Activated T-helper 17 cell treated with anti-CD3 and anti-CD28 coated beads, Interleukin-2, amount 50 U/mL, for 72 hours (primary cell): ENCODE measurements around the gene EPAS1. TPM values are rescaled to one million over a fixed set of nuclear protein-coding genes. Genes with fewer than 3 reads are reported as not detected.

Experiments
- ATAC-seq: fragments of 150-1000 bp; cut with Tn5 transposase; replicated peaks from 2 replicates; pipeline ENCODE4 v1.10.0; 2021; ENCODE audit warnings: mild to moderate bottlenecking, moderate library complexity
- H3K27ac Mint-ChIP-seq: one replicate; pipeline ENCODE4 v1.8.0; 2022; ENCODE audit warnings: mixed read lengths
- H3K27me3 Mint-ChIP-seq: one replicate; pipeline ENCODE4 v1.8.0; 2022; ENCODE audit warnings: mixed read lengths
- H3K36me3 Mint-ChIP-seq: one replicate; pipeline ENCODE4 v1.8.0; 2022; ENCODE audit warnings: low read depth, mild to moderate bottlenecking, mixed read lengths
- H3K4me1 Mint-ChIP-seq: one replicate; pipeline ENCODE4 v1.8.0; 2022; ENCODE audit warnings: mixed read lengths
- H3K4me3 Mint-ChIP-seq: one replicate; pipeline ENCODE4 v1.8.0; 2022; ENCODE audit warnings: mild to moderate bottlenecking, mixed read lengths
- H3K9me3 Mint-ChIP-seq: one replicate; pipeline ENCODE4 v1.8.0; 2022; ENCODE audit warnings: mixed read lengths
- total RNA-seq, 2 donors: library from RNA; stranded (reverse); gene quantifications; one replicate each; pipeline ENCODE4 v1.2.3, GENCODE V29; 2022

EPAS1 gene
- total RNA-seq, 2 donors from 2014 or later = 53.7 to 210 TPM

DNA sequence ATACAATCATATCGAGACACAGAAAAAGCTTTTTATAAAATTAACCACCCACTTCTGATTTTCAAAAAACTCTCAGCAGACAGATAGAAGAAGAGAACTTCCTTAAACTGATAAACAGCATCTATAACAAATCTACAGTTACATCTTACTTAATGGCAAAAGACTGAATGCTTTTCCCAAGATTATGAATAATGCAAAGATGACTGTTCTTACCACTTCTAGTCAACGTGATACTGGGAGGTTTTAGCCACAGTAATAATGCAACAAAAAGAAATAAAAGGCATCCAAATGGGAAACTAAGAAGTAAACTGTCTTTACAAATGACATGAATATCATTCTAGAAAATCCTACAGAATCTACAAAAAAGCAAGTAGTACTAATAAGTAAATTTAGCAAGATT is 124.2 kb downstream of the EPAS1 start:
- Mint-ChIP-seq H3K27ac (no peak overlapping the region), H3K4me3 (no peak overlapping the region), H3K27me3 (no peaks in the 10 kb centered on the region), H3K9me3 (no peaks in the 10 kb centered on the region), H3K36me3 (no peaks in the 10 kb centered on the region), H3K4me1 (no peaks in the 10 kb centered on the region)
- peak; percentile 60 for ATAC-seq

DNA sequence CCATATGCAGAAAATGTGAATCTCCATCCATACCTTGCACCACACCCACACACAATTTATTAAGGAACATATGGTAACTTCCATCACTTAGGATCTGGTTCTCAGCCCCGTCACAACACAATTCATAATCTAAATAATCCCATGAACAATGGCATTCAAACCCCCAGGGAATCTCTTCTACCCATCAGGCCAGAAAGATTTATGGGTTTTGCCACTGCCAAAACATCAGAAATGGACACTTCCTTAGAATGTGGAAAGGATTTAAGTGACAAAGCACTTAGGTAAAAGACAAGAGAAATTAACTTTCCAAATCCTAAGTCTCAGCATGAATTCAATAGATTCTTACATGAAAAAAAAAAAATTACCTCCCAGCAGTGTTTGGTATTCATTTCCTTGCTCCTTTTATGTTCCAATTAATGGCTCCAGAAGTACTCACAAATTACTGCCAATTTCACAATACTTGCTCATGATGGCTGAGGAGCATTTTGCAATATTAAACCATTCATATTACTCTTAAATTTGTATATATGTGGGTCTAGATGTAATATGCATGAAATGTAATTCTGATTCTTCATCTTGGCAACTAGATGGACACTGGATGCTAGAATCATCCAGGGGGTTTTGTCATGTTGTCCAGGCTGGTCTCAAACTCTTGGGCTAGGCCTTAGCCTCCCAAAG is 125.6 kb downstream of the EPAS1 start:
- H3K36me3 Mint-ChIP-seq = no peaks in the 10 kb centered on the region
- H3K27ac Mint-ChIP-seq = no peak overlapping the region
- no peaks in the 10 kb centered on the region for H3K4me1 Mint-ChIP-seq
- no peak overlapping the region for H3K4me3 Mint-ChIP-seq
- H3K9me3 Mint-ChIP-seq = no peaks in the 10 kb centered on the region
- ATAC-seq = no peak
- no peaks in the 10 kb centered on the region for H3K27me3 Mint-ChIP-seq

DNA sequence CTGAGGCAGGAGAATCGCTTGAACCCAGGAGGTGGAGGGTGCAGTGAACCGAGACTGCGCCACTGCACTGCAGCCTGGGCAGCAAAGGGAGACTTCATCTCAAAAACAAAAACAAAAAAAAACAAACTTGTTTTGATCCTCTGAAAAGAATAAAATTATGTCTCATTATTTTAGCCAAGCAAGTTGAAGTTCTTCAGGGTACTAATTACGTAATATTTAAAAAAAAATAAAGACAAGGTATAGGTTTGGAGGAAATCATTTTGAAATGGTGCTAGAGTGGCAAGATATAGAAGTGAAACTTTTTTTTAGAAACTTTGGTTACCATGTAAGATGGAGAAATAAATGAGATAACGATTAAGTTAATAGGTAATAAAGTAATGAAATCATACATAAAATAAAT is 127.7 kb downstream of the EPAS1 start:
- Mint-ChIP-seq H3K27me3 (no peaks in the 10 kb centered on the region), H3K4me3 (no peak overlapping the region), H3K27ac (no peak overlapping the region), H3K9me3 (no peaks in the 10 kb centered on the region), H3K4me1 (no peaks in the 10 kb centered on the region), H3K36me3 (no peaks in the 10 kb centered on the region)
- no peak for ATAC-seq

DNA sequence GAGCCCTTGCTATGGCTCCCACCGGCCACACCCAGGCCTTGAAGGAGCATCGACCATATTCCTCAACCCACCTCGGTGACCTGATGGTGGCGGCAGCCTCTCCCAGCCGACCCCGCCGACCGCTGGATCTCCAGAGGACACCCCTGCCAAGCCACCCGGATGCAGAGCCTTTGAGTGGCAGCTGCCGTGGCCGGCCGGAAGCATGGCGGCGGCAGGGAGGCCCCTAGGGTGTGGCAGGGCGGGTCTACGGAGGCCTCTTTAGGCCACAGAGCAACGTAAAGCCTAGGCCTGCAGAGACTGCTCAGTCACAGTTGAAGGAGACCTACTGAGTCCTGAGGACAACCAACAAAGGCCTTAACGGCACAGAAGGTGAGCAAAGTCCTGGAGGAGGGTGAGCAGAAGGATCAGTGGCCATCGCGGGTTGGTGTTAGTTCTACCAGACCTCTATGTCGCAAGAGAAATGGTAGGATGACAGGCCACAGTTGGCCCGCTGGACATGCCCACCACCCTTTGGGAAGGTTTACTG is 131.8 kb downstream of the EPAS1 start:
- Mint-ChIP-seq H3K36me3 (no peaks in the 10 kb centered on the region), H3K27me3 (no peaks in the 10 kb centered on the region), H3K4me1 (peaks cover 12% of the 10 kb centered on the region), H3K27ac (no peak overlapping the region), H3K4me3 (no peak overlapping the region), H3K9me3 (no peaks in the 10 kb centered on the region)
- no peak for ATAC-seq

DNA sequence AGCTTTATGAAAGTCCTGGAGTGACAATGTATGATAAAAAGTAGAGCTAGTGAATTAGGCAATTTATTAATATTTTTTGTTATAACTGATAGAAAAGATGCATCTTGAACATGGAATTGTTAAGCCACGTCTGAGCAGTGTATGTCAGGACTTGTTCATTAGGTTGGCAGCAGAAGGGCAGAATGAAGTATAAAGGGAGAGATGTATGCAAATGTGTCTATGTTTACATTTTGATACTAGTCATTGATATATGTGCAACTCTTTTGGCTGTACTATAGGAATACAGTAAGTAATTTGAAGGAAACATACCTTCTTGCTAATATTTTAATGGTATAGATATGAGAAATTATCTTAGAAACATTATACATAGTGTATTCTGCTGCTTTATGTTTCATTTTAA is 133.2 kb downstream of the EPAS1 start:
- Mint-ChIP-seq H3K4me3 (no peak overlapping the region), H3K27ac (no peak overlapping the region), H3K9me3 (no peaks in the 10 kb centered on the region), H3K4me1 (peaks cover 12% of the 10 kb centered on the region), H3K27me3 (no peaks in the 10 kb centered on the region), H3K36me3 (no peaks in the 10 kb centered on the region)
- no peak for ATAC-seq

DNA sequence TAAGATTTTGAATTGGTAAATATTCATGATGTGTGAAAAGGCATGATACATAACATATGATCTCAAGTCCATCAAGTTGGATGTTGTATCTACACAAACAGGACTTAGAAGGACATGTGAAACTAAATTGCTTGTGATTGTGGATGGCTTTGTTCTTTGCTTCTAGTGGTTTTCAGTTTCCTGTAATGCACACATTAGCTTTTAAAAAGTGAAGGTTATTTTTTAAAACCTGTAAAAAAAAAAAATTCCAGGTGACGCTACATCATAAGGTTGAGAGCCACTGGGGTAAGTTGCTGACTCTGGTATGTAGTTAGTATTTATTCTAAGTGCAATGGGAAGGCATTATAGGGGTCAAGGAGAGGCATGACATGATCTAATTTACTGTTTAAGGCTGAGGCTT is 133.8 kb downstream of the EPAS1 start:
- Mint-ChIP-seq H3K27ac (no peak overlapping the region), H3K27me3 (no peaks in the 10 kb centered on the region), H3K36me3 (no peaks in the 10 kb centered on the region), H3K4me1 (peaks cover 12% of the 10 kb centered on the region), H3K4me3 (no peak overlapping the region), H3K9me3 (no peaks in the 10 kb centered on the region)
- ATAC-seq = no peak

DNA sequence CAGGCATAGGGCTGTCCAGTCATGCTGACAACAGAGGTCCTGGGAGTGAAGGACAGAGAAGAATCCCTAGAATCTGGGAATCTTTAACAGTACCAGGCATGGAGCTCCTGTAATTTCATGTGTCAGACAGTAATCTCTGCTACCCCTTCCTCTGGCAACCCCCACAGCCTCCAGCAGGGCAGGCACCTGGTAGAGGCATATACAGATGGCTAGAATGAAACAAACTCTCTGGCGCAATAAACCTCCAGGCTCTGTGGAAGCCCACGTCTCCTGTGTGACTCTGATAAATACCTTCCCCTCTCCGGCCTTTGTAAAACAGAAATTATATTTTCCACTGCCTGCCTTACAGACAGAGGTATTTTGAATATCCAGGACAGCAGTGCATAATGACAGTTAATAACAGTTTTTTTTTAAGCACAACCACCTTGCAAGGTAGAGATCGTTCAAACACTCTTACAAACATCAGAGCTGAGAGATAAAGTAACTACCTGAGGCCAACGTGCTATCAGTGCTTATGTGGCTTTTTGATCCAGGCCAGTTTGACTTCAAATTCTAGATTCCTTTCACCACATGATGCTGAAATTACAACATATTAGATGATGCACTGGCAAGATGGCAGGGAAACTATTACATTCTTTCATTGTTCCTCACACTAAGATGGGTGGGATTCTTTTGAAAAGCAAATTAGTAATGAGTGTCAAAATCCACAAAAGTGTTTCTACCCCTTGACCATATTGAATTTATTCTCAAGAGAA is 134.5 kb downstream of the EPAS1 start:
- Mint-ChIP-seq H3K9me3 (no peaks in the 10 kb centered on the region), H3K27me3 (no peaks in the 10 kb centered on the region), H3K36me3 (no peaks in the 10 kb centered on the region), H3K27ac (no peak overlapping the region), H3K4me3 (no peak overlapping the region), H3K4me1 (peaks cover 12% of the 10 kb centered on the region)
- ATAC-seq = no peak

DNA sequence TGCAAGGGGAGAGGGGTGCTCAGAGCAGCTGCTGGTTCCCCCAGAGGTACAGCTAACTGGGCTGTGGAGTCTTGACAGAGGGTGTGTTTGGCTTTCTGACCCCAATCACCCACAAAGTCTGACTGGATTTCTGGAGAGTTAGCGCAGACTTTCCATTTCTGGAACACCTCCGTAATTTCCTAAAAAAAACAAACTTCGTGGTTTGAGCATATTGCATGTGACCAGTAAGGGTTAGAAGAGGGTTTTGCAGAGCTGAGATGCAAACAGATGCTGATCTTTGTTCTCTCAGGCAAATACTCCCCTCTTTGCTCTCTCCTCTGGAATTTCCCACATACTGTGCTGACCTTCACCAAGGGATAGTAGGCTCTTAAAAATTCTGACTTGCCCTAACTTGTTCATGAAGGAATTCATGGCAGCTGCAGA is 137.7 kb downstream of the EPAS1 start:
- Mint-ChIP-seq H3K4me3 (no peak overlapping the region), H3K4me1 (peaks cover 33% of the 10 kb centered on the region), H3K36me3 (no peaks in the 10 kb centered on the region), H3K9me3 (no peaks in the 10 kb centered on the region), H3K27ac (no peak overlapping the region), H3K27me3 (no peaks in the 10 kb centered on the region)
- ATAC-seq = no peak

DNA sequence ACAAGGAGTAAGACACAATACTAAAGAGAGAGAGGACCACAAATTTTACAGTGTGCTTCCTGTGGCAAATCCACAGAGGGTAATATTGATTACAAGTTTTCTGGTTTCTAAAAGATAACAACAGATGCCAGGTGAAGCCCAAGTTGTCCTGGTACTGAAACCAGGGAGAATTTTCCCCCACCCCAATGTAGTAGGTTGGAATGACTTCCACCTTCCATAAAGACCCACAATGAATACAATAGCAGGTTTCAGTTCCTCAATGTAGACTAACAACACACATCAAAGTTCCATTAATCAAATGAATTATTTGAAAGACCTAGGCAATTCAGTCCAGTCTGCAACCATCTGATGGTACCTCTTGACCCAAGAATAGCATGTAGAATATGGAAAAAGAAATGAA is 138.1 kb downstream of the EPAS1 start:
- Mint-ChIP-seq H3K27ac (no peak overlapping the region), H3K4me1 (peaks cover 35% of the 10 kb centered on the region), H3K9me3 (no peaks in the 10 kb centered on the region), H3K4me3 (no peak overlapping the region), H3K36me3 (no peaks in the 10 kb centered on the region), H3K27me3 (no peaks in the 10 kb centered on the region)
- no peak for ATAC-seq

DNA sequence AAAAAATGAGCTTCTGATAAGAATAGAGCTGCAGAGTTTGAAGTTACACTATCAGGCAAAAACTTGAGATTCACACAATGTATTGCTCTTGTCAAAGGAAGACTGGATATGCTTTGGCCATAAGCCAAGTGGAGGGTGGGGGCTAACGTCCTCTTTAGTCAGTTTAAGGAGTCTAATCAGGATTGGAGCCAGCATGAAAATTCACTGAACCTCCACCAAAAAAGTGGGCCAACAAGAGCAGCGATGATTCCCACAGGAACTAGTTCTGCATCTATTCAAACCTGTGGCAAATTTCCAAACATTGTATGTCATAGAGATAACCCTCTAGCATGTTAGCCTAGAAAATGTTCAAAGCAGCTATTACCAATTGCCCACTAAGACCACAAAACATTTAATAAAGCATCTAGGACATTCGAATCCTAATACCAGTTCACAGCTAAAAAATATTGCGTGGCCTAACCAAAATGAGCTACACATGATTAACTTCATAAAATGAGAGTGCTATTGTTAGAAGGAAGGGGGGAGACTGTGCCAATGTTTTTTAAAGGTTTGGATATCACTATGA is 138.7 kb downstream of the EPAS1 start:
- H3K4me1 Mint-ChIP-seq = peaks cover 35% of the 10 kb centered on the region
- H3K4me3 Mint-ChIP-seq = no peak overlapping the region
- H3K27me3 Mint-ChIP-seq = no peaks in the 10 kb centered on the region
- no peaks in the 10 kb centered on the region for H3K9me3 Mint-ChIP-seq
- no peak for ATAC-seq
- H3K36me3 Mint-ChIP-seq = no peaks in the 10 kb centered on the region
- H3K27ac Mint-ChIP-seq = no peak overlapping the region

Other genes with a start within 250 kb of the EPAS1 start
- gene TMEM247, start 182.2 kb downstream of the EPAS1 start, total RNA-seq = not detected
- 1 to 10 TPM; 5.2 to 8.4 TPM for gene RHOQ, start 245.1 kb downstream of the EPAS1 start, total RNA-seq
- 1 to 10 TPM; 2.2 to 5.2 TPM for gene ATP6V1E2, start 245.2 kb downstream of the EPAS1 start, total RNA-seq